ENCODE results near the gene PRKCB. TPM values are rescaled to one million over a fixed set of nuclear protein-coding genes. Genes with fewer than 3 reads are reported as not detected.
A peak's percentile ranks its signal among the peaks of the same experiment; 100 is the strongest.

The PRKCB gene
- total RNA-seq, 2 donors from 2014 or later, result 2.9 to 28.6 TPM

DNA sequence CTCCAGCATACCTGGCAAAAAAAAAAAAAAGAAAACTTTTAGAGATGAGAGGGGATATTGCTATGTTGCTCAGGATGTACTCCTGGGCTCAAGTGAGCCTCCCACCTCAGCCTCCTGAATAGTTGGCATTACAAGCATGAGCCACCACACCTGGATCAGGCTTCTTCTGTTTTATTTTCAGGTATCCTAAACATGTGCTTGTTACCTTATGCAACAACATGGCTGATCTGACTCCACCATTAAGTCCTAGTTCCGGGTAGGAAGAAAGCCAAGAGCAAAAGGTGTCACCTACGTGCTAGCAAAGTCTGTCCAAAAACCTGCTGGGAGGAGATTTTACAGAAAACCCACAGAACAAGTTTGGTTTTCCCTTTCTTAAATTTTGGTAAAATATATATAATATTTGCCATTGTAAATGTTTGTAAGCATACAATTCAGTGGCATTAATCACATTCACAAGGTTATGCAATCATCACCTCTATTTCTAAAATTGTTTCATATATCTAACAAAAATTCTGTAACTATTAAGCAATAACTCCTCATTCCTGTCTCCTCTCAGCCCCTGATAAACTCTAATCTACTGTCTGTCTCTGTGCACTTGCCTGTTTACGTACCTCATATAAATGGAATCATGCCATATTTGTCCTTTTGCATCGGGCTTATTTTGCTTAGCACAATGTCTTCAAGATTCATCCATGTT is 411.3 kb downstream of the PRKCB start:
- no peaks in the 10 kb centered on the region for H3K4me1 ChIP-seq (replicated peaks)
- H3K27ac ChIP-seq, result no peak overlapping the region
- no peaks in the 10 kb centered on the region for H3K9me3 ChIP-seq
- no peaks in the 10 kb centered on the region for H3K27me3 ChIP-seq (replicated peaks; ENCODE audit: insufficient read depth)
- TF ChIP-seq POLR2A (IDR thresholded peaks at IDR 0.05) (no peak), POLR2AphosphoS5 (IDR thresholded peaks at IDR 0.05) (no peak), CTCF (IDR thresholded peaks at IDR 0.05) (no peak)
- no peaks in the 10 kb centered on the region for H3K36me3 ChIP-seq
- DNase-seq (ENCODE audit: low spot score), result no peak
- no peak overlapping the region for H3K4me3 ChIP-seq
- whole genome bisulfite sequencing, result 83% methylated on average over 4 of the region's 4 CpGs
- intact Hi-C loops (cut with DNase I), result no loop called here

GRCh38 chr16:24253192-24253591 is 417.4 kb downstream of the PRKCB start:
- Histone ChIP-seq H3K9me3 (no peaks in the 10 kb centered on the region), H3K4me1 (replicated peaks) (no peaks in the 10 kb centered on the region), H3K27ac (no peak overlapping the region), H3K36me3 (no peaks in the 10 kb centered on the region), H3K4me3 (no peak overlapping the region), H3K27me3 (replicated peaks; ENCODE audit: insufficient read depth) (peaks cover 4% of the 10 kb centered on the region)
- TF ChIP-seq POLR2AphosphoS5 (IDR thresholded peaks at IDR 0.05), result no peak
- TF ChIP-seq CTCF (IDR thresholded peaks at IDR 0.05), result peak in 3 of 4 experiments; percentile 42 to 49 (median 43)
- TF ChIP-seq POLR2A (IDR thresholded peaks at IDR 0.05), result no peak
- 11% methylated on average over 7 of the region's 7 CpGs for WGBS
- no peak for DNase-seq (ENCODE audit: low spot score)
- intact Hi-C loops (cut with DNase I), result loop anchor here (10.0 kb wide), 1 partner anchor 208 kb away; no protein-coding TSS in a partner anchor

DNA sequence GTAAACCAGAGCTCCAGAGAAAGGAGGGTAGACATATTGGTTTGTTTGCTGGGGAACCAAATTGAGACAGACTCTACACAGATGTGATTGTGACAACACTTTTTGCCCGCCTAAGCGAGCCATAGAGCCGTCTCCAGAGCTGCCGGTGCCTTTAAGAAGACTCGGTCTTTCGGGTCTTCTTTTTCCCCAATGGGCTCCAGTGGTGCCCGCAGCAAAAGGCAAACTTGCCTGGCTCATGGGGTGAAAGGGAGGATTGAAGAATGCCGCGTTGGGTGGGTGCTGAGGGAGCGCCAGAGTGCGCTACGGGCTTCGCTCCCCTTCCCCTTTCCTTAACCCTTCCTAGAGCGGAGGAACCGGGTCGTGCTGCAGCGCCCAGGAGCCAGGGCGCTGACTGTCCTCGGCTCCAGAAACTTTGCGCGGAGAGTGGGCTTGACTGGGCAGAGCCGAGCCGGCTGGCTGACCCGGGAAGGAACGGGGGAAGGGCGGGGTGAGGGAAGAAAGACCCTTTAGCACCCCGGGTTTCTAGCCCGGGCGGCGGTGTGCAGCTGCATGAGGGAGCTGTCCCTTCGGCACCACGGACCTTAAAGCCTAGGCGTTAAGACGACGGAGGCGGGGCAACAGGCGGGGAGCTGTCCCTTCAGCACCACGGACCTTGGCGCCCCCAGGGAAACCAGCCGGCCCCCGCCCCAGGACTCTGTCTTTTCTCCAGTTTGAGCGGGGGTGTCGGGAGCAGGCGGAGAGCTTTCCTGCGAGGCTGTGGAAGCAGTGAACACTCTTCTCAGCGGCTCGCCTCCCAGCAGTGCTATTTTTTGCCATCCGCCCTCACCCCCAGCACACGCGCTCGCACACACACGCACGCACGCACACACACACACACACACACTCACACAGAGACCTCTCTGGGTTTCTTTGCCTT is 419.9 kb downstream of the PRKCB start, which contains the start of gene CACNG3:
TSS of gene CACNG3 (plus strand) at position 880 of the 916 bp plus-strand sequence. CDS start 420 bp downstream, outside the sequence.
- no peaks in the 10 kb centered on the region for H3K4me1 ChIP-seq (replicated peaks)
- no peak within 1 kb of the TSS for H3K27ac ChIP-seq
- H3K9me3 ChIP-seq, result no peaks in the 10 kb centered on the region
- no peak within 1 kb of the TSS for H3K4me3 ChIP-seq
- intact Hi-C loops (cut with DNase I), result loop anchor here (10.0 kb wide), 1 partner anchor 211 kb away; no protein-coding TSS in a partner anchor
- WGBS, result 3% methylated on average over 53 of the region's 54 CpGs
- no peaks in the 10 kb centered on the region for H3K36me3 ChIP-seq
- TF ChIP-seq POLR2A (IDR thresholded peaks at IDR 0.05) (no peak), CTCF (IDR thresholded peaks at IDR 0.05) (no peak), POLR2AphosphoS5 (IDR thresholded peaks at IDR 0.05) (no peak)
- peak; percentile 7 for DNase-seq (ENCODE audit: low spot score)
- H3K27me3 ChIP-seq (replicated peaks; ENCODE audit: insufficient read depth), result peaks cover 4% of the 10 kb centered on the region

GRCh38 chr16:24257958-24258357 is 422.2 kb downstream of the PRKCB start:
- intact Hi-C loops (cut with DNase I), result loop anchor here (10.0 kb wide), 1 partner anchor 213 kb away; no protein-coding TSS in a partner anchor
- peaks cover 4% of the 10 kb centered on the region for H3K27me3 ChIP-seq (replicated peaks; ENCODE audit: insufficient read depth)
- WGBS, result 39% methylated on average over 5 of the region's 5 CpGs

More at GRCh38 chr16:24257958-24258357, 422.2 kb downstream of the PRKCB start:
- H3K9me3 ChIP-seq, result no peaks in the 10 kb centered on the region
- H3K36me3 ChIP-seq, result no peaks in the 10 kb centered on the region
- no peak overlapping the region for H3K4me3 ChIP-seq
- DNase-seq (ENCODE audit: low spot score), result no peak
- H3K27ac ChIP-seq, result no peak overlapping the region
- TF ChIP-seq POLR2A (IDR thresholded peaks at IDR 0.05) (no peak), POLR2AphosphoS5 (IDR thresholded peaks at IDR 0.05) (no peak), CTCF (IDR thresholded peaks at IDR 0.05) (no peak)
- H3K4me1 ChIP-seq (replicated peaks), result no peaks in the 10 kb centered on the region
